ENCODE results near the gene AMY2A.
"Not testable (repeated sequence)": the region's sequence is repeated elsewhere in the genome, so short reads cannot be mapped to it uniquely, and the experiment has no call there.

- not testable (repeated sequence) for TF ChIP-seq CTCF (IDR thresholded peaks at IDR 0.05; ENCODE audit: borderline replicate concordance, extremely low read depth, low read length, poor library complexity, severe bottlenecking); EZH2 (IDR thresholded peaks at IDR 0.05; ENCODE audit: borderline replicate concordance, low read depth, low read length, severe bottlenecking)
Observed at GRCh38 chr1:103643908-103644307, 26.7 kb downstream of the AMY2A start.

Measured in DND-41 (cell line).